GM18868 (cell line): ENCODE measurements around the gene FBXW11.

Experiments used
- ATAC-seq: cut with Tn5 transposase; IDR thresholded peaks from one replicate; pipeline ENCODE4 v1.9.1; 2021; ENCODE audit warnings: mild to moderate bottlenecking, moderate library complexity; ENCODE audit not compliant: unreplicated experiment

The FBXW11 gene

GRCh38 chr5:171872666-171873065, 133.8 kb downstream of the FBXW11 start:
- ATAC-seq: no peak

GRCh38 chr5:171871711-171872110, 134.7 kb downstream of the FBXW11 start:
- no peak for ATAC-seq

- no peak for ATAC-seq
These were observed 136.5 kb downstream of the FBXW11 start for GRCh38 chr5:171869956-171870355.

GRCh38 chr5:171868236-171868635, 138.2 kb downstream of the FBXW11 start:
- no peak for ATAC-seq

- no peak for ATAC-seq
These were observed 138.7 kb downstream of the FBXW11 start for GRCh38 chr5:171867786-171868185.

- no peak for ATAC-seq
These were observed 141.0 kb downstream of the FBXW11 start for GRCh38 chr5:171865471-171865870.

GRCh38 chr5:171863935-171864334, 142.5 kb downstream of the FBXW11 start:
- no peak for ATAC-seq

GRCh38 chr5:171862624-171863023, 143.8 kb downstream of the FBXW11 start:
- no peak for ATAC-seq

- no peak for ATAC-seq
These were observed 145.1 kb downstream of the FBXW11 start for GRCh38 chr5:171861381-171861780.

GRCh38 chr5:171858303-171858702, 148.1 kb downstream of the FBXW11 start:
- no peak for ATAC-seq

GRCh38 chr5:171857489-171857876, 149.0 kb downstream of the FBXW11 start:
- ATAC-seq: no peak

- no peak for ATAC-seq
These were observed 150.4 kb downstream of the FBXW11 start for GRCh38 chr5:171855798-171856763.

- ATAC-seq: no peak
These were observed 151.2 kb downstream of the FBXW11 start for GRCh38 chr5:171855265-171855664.

GRCh38 chr5:171852255-171852681, 154.2 kb downstream of the FBXW11 start:
- no peak for ATAC-seq

- ATAC-seq: no peak
These were observed 155.2 kb downstream of the FBXW11 start for GRCh38 chr5:171851251-171851650.

GRCh38 chr5:171850324-171850947, 156.0 kb downstream of the FBXW11 start:
- ATAC-seq: no peak

GRCh38 chr5:171849585-171850323, 156.7 kb downstream of the FBXW11 start:
- no peak for ATAC-seq

- no peak for ATAC-seq
These were observed 157.4 kb downstream of the FBXW11 start for GRCh38 chr5:171848911-171849520.

- ATAC-seq: no peak
These were observed 158.0 kb downstream of the FBXW11 start for GRCh38 chr5:171848486-171848885.

- ATAC-seq: no peak
These were observed 158.4 kb downstream of the FBXW11 start for GRCh38 chr5:171848006-171848405.

GRCh38 chr5:171847026-171847425, 159.4 kb downstream of the FBXW11 start:
- ATAC-seq: no peak
